GM10248 (cell line): Measurements from ENCODE around the gene PRDM1.

ENCODE experiments used
- CTCF ChIA-PET: fragments of 300-600 bp; sonication (Branson Sonifier 250); formaldehyde crosslinking; extraction: SDS; loops from one replicate; lab custom pipeline; 2021; ENCODE audit warnings: antibody characterized with exemption; lab: Yijun Ruan, JAX
- POLR2A ChIA-PET: fragments of 350-650 bp; sonication (Branson Sonifier 250); formaldehyde crosslinking; extraction: SDS; loops from one replicate; lab custom pipeline; 2020; ENCODE audit warnings: antibody characterized with exemption; lab: Yijun Ruan, JAX
- DNase-seq: peaks from one replicate; pipeline ENCODE4 v3.0.0; 2012; ENCODE audit errors: extremely low spot score
- CTCF ChIP-seq: IDR thresholded peaks from 2 replicates; pipeline ENCODE4 v1.5.1; 2012; ENCODE audit warnings: mild to moderate bottlenecking, low read depth; ENCODE audit errors: extremely low read depth, missing control alignments, control extremely low read depth

Gene PRDM1

GRCh38 chr6:106141441-106142237, 55.5 kb downstream of the PRDM1 start:
- ChIA-PET POLR2A (interaction anchor here (1.1 kb wide), 1 partner anchor 22 kb away, joined by 3 read pairs; no protein-coding TSS in a partner anchor), CTCF (interaction anchor here (0.7 to 3.6 kb wide), 16 partner anchors 9 to 1053 kb away, joined by 3 to 19 read pairs (median 4); no protein-coding TSS in a partner anchor)
- peak; percentile 62 for DNase-seq
- no peak for TF ChIP-seq CTCF

- CTCF ChIA-PET, result interaction anchor here (1.4 to 3.6 kb wide), 6 partner anchors 10 to 80 kb away, joined by 3 to 19 read pairs (median 8); no protein-coding TSS in a partner anchor
- POLR2A ChIA-PET, result no interaction called here
- DNase-seq, result no peak
Observed at GRCh38 chr6:106142876-106143431, 56.8 kb downstream of the PRDM1 start.

GRCh38 chr6:106143665-106144064, 57.5 kb downstream of the PRDM1 start:
- TF ChIP-seq CTCF, result no peak
- ChIA-PET POLR2A (no interaction called here), CTCF (interaction anchor here (1.4 to 3.6 kb wide), 2 partner anchors 21 to 79 kb away, joined by 3 to 17 read pairs; no protein-coding TSS in a partner anchor)
- no peak for DNase-seq

More at GRCh38 chr6:106142876-106143431, 56.8 kb downstream of the PRDM1 start:
- no peak for TF ChIP-seq CTCF

GRCh38 chr6:106145144-106145543, 59.0 kb downstream of the PRDM1 start:
- POLR2A ChIA-PET, result no interaction called here
- DNase-seq, result no peak
- CTCF ChIA-PET, result interaction anchor here (1.2 to 4.4 kb wide), 2 partner anchors 11 to 26 kb away, joined by 4 to 22 read pairs; no protein-coding TSS in a partner anchor
- TF ChIP-seq CTCF, result no peak

- no peak for TF ChIP-seq CTCF
- CTCF ChIA-PET, result interaction anchor here (1.0 to 4.4 kb wide), 6 partner anchors 9 to 77 kb away, joined by 3 to 22 read pairs (median 4); no protein-coding TSS in a partner anchor
- peak; percentile 34 for DNase-seq
- POLR2A ChIA-PET, result interaction anchor here (1.0 to 1.5 kb wide), 2 partner anchors 18 to 37 kb away, joined by 4 to 6 read pairs; no protein-coding TSS in a partner anchor
Observed at GRCh38 chr6:106145741-106146227, 59.6 kb downstream of the PRDM1 start.

GRCh38 chr6:106146852-106147351, 60.8 kb downstream of the PRDM1 start:
- ChIA-PET CTCF (interaction anchor here (0.8 to 4.4 kb wide), 10 partner anchors 9 to 76 kb away, joined by 3 to 22 read pairs (median 3); no protein-coding TSS in a partner anchor), POLR2A (interaction anchor here (1.0 to 1.5 kb wide), 2 partner anchors 17 to 35 kb away, joined by 4 to 6 read pairs; no protein-coding TSS in a partner anchor)
- no peak for TF ChIP-seq CTCF
- peak; percentile 63 for DNase-seq
